ENCODE data around the gene FCRL4.

Gene FCRL4

GRCh38 chr1:157626099-157626498 lies 28.2 kb upstream of the FCRL4 start:
- no peaks in the 10 kb centered on the region for H3K27me3 ChIP-seq (ENCODE audit: control insufficient read depth, insufficient read depth, low read length)
- no peak overlapping the region for H3K9ac ChIP-seq
- no peaks in the 10 kb centered on the region for H3K4me1 ChIP-seq
- H2AFZ ChIP-seq, result no peak overlapping the region
- no peaks in the 10 kb centered on the region for H3K79me2 ChIP-seq
- H3K4me3 ChIP-seq (ENCODE audit: low read depth, low read length), result no peak overlapping the region
- no peak overlapping the region for H3K4me2 ChIP-seq (ENCODE audit: low read length)
- H3K9me3 ChIP-seq (ENCODE audit: control insufficient read depth, low read length), result no peaks in the 10 kb centered on the region
- no peak overlapping the region for H3K27ac ChIP-seq
- TF ChIP-seq, protein P1, sequence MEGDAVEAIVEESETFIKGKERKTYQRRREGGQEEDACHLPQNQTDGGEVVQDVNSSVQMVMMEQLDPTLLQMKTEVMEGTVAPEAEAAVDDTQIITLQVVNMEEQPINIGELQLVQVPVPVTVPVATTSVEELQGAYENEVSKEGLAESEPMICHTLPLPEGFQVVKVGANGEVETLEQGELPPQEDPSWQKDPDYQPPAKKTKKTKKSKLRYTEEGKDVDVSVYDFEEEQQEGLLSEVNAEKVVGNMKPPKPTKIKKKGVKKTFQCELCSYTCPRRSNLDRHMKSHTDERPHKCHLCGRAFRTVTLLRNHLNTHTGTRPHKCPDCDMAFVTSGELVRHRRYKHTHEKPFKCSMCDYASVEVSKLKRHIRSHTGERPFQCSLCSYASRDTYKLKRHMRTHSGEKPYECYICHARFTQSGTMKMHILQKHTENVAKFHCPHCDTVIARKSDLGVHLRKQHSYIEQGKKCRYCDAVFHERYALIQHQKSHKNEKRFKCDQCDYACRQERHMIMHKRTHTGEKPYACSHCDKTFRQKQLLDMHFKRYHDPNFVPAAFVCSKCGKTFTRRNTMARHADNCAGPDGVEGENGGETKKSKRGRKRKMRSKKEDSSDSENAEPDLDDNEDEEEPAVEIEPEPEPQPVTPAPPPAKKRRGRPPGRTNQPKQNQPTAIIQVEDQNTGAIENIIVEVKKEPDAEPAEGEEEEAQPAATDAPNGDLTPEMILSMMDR (IDR thresholded peaks at IDR 0.05), result no peak
- H3K36me3 ChIP-seq (ENCODE audit: control insufficient read depth, insufficient read depth, low read length), result no peaks in the 10 kb centered on the region

GRCh38 chr1:157624471-157624870 lies 26.6 kb upstream of the FCRL4 start:
- no peak overlapping the region for H3K27ac ChIP-seq
- no peaks in the 10 kb centered on the region for H3K4me1 ChIP-seq
- H3K4me2 ChIP-seq (ENCODE audit: low read length), result no peak overlapping the region
- no peaks in the 10 kb centered on the region for H3K79me2 ChIP-seq
- TF ChIP-seq, protein P1 (IDR thresholded peaks at IDR 0.05), result no peak
- H3K36me3 ChIP-seq (ENCODE audit: control insufficient read depth, insufficient read depth, low read length), result no peaks in the 10 kb centered on the region
- H2AFZ ChIP-seq, result no peak overlapping the region
- H3K9me3 ChIP-seq (ENCODE audit: control insufficient read depth, low read length), result no peaks in the 10 kb centered on the region
- H3K4me3 ChIP-seq (ENCODE audit: low read depth, low read length), result no peak overlapping the region
- H3K27me3 ChIP-seq (ENCODE audit: control insufficient read depth, insufficient read depth, low read length), result no peaks in the 10 kb centered on the region
- no peak overlapping the region for H3K9ac ChIP-seq

GRCh38 chr1:157622471-157622870 lies 24.6 kb upstream of the FCRL4 start:
- H3K9ac ChIP-seq, result no peak overlapping the region
- no peaks in the 10 kb centered on the region for H3K9me3 ChIP-seq (ENCODE audit: control insufficient read depth, low read length)
- TF ChIP-seq, protein P1 (IDR thresholded peaks at IDR 0.05), result no peak
- H3K4me3 ChIP-seq (ENCODE audit: low read depth, low read length), result no peak overlapping the region
- H3K36me3 ChIP-seq (ENCODE audit: control insufficient read depth, insufficient read depth, low read length), result no peaks in the 10 kb centered on the region
- no peaks in the 10 kb centered on the region for H3K27me3 ChIP-seq (ENCODE audit: control insufficient read depth, insufficient read depth, low read length)
- no peak overlapping the region for H2AFZ ChIP-seq
- no peaks in the 10 kb centered on the region for H3K79me2 ChIP-seq
- H3K4me1 ChIP-seq, result no peaks in the 10 kb centered on the region
- no peak overlapping the region for H3K27ac ChIP-seq
- H3K4me2 ChIP-seq (ENCODE audit: low read length), result no peak overlapping the region

GRCh38 chr1:157618190-157618589 lies 20.3 kb upstream of the FCRL4 start:
- Histone ChIP-seq H3K4me1 (no peaks in the 10 kb centered on the region), H3K4me3 (ENCODE audit: low read depth, low read length) (no peak overlapping the region), H3K36me3 (ENCODE audit: control insufficient read depth, insufficient read depth, low read length) (no peaks in the 10 kb centered on the region), H3K4me2 (ENCODE audit: low read length) (no peak overlapping the region), H3K9me3 (ENCODE audit: control insufficient read depth, low read length) (no peaks in the 10 kb centered on the region), H2AFZ (no peak overlapping the region), H3K27me3 (ENCODE audit: control insufficient read depth, insufficient read depth, low read length) (no peaks in the 10 kb centered on the region), H3K9ac (no peak overlapping the region), H3K79me2 (no peaks in the 10 kb centered on the region), H3K27ac (no peak overlapping the region)
- TF ChIP-seq, protein P1 (IDR thresholded peaks at IDR 0.05), result no peak

DNA sequence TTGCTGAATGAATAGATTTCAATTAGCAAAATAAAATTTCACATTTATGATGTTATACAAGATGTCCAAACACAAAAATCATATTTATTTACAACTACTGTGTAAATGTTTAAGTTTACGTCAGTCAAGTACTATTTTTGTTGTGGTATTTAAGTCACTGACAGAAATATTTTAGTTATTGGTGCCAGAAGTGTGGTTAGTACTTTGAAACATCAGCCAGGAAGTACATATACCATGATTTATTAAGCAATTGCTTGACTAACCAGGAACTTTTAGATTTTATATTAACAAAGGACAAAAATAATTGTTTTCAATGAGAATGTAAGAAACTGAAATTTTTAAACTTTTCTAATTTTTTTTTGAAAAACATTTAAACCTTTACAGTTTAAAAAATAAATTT lies 2.4 kb upstream of the FCRL4 start:
- H3K27ac ChIP-seq, result no peak overlapping the region
- TF ChIP-seq, protein P1 (IDR thresholded peaks at IDR 0.05), result no peak
- no peaks in the 10 kb centered on the region for H3K27me3 ChIP-seq (ENCODE audit: control insufficient read depth, insufficient read depth, low read length)
- H3K4me1 ChIP-seq, result no peaks in the 10 kb centered on the region
- H3K9me3 ChIP-seq (ENCODE audit: control insufficient read depth, low read length), result no peaks in the 10 kb centered on the region
- H3K36me3 ChIP-seq (ENCODE audit: control insufficient read depth, insufficient read depth, low read length), result no peaks in the 10 kb centered on the region
- H3K4me3 ChIP-seq (ENCODE audit: low read depth, low read length), result no peak overlapping the region
- H3K9ac ChIP-seq, result no peak overlapping the region
- H3K4me2 ChIP-seq (ENCODE audit: low read length), result no peak overlapping the region
- H2AFZ ChIP-seq, result no peak overlapping the region
- H3K79me2 ChIP-seq, result no peaks in the 10 kb centered on the region

Measured in parathyroid adenoma (tissue), 2 donors.